GM10266 (cell line): ENCODE measurements around the gene CIBAR2.

ENCODE experiments used
- DNase-seq: peaks from one replicate; pipeline ENCODE4 v3.0.0; 2012; ENCODE audit errors: extremely low spot score
- TF ChIP-seq, protein P1 (sequence below): IDR thresholded peaks from 2 replicates; pipeline ENCODE4 v1.5.1; 2012; ENCODE audit warnings: mild to moderate bottlenecking, low read depth; ENCODE audit not compliant: control insufficient read depth, insufficient read depth; ENCODE audit errors: missing control alignments

CIBAR2 gene

DNA sequence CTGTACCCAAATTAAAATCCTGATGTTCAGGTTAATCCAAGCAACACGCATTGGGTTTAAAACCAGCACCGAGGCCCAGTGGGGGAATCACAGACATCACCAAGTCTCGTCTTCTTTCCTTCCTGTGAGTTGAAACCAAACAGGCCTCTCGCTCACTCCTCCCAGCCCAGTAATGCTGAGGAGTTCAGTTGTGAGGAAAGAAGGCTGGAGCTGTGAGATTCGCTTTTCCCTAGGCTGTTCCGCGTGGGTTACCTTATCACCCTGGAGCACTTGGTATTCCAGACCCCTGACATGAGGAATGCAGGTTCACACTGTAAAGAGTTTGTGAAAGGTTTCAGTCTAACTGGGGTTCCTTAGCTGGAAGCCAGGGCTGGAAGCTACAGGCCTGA lies 20.8 kb downstream of the CIBAR2 start:
- TF ChIP-seq, protein P1, sequence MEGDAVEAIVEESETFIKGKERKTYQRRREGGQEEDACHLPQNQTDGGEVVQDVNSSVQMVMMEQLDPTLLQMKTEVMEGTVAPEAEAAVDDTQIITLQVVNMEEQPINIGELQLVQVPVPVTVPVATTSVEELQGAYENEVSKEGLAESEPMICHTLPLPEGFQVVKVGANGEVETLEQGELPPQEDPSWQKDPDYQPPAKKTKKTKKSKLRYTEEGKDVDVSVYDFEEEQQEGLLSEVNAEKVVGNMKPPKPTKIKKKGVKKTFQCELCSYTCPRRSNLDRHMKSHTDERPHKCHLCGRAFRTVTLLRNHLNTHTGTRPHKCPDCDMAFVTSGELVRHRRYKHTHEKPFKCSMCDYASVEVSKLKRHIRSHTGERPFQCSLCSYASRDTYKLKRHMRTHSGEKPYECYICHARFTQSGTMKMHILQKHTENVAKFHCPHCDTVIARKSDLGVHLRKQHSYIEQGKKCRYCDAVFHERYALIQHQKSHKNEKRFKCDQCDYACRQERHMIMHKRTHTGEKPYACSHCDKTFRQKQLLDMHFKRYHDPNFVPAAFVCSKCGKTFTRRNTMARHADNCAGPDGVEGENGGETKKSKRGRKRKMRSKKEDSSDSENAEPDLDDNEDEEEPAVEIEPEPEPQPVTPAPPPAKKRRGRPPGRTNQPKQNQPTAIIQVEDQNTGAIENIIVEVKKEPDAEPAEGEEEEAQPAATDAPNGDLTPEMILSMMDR, result no peak
- DNase-seq, result no peak

DNA sequence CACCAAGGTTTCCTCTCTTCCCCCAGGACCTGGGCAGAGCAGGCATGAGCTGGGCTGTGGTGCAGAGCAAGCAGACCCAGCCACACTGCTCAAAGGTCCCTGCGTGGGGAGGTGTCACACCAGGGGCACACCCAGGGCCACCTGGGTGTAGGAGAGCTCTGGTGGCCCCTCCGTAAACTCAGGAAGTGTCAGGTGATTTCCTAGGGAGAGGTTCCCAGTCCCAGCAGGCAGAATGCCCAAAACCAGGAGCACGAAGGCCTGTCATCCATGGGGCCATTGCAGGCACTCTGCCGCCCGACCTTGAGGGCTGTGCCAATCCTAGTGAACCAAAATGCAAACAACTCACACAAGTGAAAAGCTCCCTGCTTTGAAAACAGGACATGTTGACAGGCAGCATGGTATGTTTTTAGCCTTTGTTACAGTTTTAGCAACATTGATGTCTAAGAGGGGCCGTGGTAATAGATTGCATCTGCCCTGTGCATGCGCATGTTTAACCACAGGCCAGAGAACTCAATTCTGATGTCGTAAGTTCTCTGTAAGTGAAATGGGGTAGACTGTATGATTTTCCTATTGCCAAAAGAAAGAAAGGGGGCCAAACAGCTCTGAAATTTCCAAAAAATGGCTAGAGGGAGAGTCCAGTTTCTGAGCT lies 21.3 kb downstream of the CIBAR2 start:
- TF ChIP-seq, protein P1, result no peak
- DNase-seq, result no peak

DNA sequence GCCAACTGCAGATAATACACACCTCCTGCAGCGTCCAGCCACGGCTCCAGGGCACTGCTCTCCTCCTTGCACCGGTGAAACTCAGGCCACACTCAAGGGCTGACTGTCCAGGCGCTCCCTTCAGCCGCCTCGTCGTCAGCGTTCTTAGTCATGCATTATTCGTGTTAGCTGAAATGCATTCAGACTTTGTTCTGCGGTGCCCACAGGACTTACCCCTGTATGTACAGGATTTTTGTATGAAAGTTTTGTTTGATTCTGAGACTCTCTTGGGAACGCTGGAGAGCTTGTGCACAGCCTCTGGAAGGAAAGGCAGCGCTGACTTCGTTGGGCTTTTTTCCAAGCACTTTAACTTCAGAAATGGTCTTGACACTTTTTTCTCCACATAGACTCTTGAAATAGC lies 22.1 kb downstream of the CIBAR2 start:
- DNase-seq, result no peak
- TF ChIP-seq, protein P1, result no peak

- no peak for DNase-seq
- TF ChIP-seq, protein P1, result no peak
These were observed 22.7 kb downstream of the CIBAR2 start for GRCh38 chr16:85089525-85089924.

DNA sequence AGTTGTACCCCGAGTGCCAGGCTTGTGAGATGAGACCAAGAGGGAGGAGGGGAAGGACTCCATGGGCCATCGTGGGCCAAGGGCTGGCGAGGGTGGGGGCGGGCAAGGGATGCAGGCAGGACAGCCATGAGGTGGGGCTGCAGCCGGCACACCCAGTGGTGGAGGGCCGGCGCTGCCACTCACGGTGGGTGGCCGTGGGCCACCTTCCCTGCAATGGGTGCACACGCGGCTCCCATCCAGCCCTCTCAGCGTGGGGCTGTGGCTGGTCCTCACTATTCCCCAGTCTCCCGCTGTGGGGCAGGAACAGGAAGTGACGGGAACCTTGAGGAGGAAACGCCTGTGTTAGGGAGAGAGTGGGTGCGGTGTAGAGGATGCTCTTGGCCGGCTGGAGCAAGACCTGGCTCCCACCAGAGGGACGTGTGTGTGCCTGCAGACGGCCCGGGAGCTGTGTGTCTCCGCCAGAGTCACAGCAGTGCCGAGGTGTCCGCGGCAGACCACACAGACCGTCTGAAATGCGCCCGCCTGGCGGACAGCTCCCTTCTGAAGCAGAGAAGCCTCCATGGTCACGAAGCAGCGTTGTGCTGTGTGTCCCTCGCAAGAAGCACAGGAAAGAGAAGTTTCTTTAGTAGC lies 23.6 kb downstream of the CIBAR2 start:
- no peak for DNase-seq

GRCh38 chr16:85087899-85088569 lies 24.2 kb downstream of the CIBAR2 start:
- TF ChIP-seq, protein P1, result no peak
- DNase-seq, result no peak

More for the DNA sequence above, 23.6 kb downstream of the CIBAR2 start:
- TF ChIP-seq, protein P1, result no peak
